HG02623 (cell line): ENCODE measurements around the gene SLC31A1.
"Not testable (repeated sequence)": the region's sequence is repeated elsewhere in the genome, so short reads cannot be mapped to it uniquely, and the experiment has no call there.

ENCODE experiments used
- ATAC-seq: cut with Tn5 transposase; IDR thresholded peaks from one replicate; pipeline ENCODE4 v1.9.1; 2021; ENCODE audit warnings: moderate library complexity; ENCODE audit not compliant: unreplicated experiment

The SLC31A1 gene

DNA sequence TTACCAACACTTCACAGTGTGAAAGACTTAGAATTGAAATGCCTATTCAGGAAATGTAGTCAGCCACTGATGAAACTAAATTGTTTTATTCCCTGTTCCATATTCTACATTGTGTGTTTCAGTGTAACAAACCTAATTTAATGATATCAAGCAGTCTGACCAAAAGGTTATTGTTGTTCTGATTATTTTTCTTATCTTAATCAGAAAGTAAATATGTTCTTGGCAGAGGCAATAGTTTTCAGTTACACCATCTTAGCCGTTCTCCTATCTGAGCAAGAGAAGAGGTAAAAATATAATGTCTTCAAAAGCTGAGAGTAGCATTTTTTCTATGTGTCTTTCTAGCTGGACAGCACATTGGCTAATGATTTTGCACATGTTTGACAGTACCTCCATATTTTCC is 36.9 kb downstream of the SLC31A1 start:
- ATAC-seq = no peak

DNA sequence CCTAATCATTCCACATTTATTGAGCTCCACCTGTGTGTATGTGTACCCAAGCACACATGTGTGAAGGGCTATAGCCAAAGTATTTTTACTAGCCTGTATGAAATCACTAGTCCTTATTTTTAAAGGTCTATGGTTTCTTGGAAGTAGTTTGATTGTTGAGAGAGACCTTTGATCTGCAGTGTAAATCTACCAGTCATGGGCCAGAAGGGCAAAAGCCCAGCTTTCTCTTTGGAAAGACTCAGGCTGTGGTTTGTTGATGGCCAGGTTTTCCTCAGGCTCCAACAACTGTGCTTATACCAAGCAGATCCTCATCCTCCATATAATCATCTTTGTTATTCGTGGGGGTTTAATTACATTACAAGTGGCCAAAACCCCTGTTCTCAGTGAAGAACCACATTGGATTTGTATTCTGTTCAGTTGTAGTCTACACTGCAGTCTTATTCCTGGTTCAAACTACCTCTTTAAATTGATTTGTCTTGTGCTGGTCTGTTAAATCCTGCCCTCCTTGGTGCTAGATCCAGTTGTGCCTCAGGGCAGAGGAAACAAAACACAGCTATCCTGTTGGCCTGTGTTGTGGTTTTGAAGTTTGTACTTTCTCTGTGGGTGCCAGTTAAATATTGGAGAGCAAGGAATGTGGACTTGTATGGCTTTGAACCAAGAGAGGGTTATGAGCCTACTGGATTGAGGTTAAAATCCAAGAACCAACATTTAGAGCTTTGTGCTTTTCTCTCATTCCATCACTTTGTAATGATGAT is 40.8 kb downstream of the SLC31A1 start:
- no peak for ATAC-seq

GRCh38 chr9:113266174-113266573 is 44.8 kb downstream of the SLC31A1 start:
- ATAC-seq = no peak

- ATAC-seq = no peak
Measured at GRCh38 chr9:113267911-113268566, 46.7 kb downstream of the SLC31A1 start.

DNA sequence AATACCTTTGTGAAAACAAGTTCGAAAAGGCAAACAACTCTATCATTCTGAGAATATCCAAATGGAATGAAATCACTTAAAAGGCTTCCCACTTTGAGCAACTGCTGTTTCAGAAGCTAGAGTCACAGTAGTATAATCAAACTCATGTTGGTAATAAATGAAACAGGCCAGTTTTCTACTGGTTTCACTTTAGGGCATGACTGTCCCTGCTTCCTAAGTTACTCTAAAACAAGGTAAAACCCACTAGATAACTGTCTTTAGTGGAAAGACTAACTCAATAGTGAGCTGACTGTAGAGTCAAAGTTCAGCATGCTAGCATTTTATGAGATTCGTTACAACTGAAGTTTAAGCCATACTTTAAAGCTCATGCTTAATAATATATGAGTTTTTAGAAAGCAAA is 48.0 kb downstream of the SLC31A1 start:
- no peak for ATAC-seq

GRCh38 chr9:113269871-113270270 is 48.5 kb downstream of the SLC31A1 start:
- ATAC-seq = no peak

DNA sequence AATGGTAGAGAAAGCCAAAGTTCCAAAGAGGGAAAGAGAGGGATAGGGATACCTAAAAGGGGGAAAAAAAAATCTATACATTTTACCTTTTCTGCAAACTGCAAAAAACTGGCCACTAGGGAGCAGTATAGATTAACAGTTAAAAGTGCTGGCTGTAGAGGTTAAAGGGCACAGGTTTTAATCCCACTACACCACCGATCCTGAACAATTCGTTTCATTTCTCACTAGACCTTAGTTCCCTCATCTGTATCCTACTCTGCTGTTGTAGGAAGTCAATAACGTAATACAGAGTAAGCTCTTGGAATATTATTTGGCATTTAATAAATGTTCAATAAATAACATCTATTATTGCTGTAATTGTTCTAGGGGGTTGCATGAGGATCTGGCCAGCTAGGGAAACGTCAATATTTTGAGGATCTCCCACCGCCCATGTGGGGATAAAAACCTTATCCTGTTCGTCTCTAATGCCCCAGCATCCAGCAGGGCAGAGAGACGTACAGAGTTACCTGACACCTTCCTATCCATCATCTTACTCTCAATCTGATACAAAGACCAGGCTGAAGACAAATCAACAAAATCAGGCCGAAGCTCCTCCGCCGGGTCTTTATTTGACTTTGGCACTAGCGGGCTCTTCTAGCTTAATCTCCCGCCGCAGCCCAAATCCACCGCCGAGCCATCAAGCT is 53.3 kb downstream of the SLC31A1 start:
- ATAC-seq = no peak

GRCh38 chr9:113275157-113276131 is 54.1 kb downstream of the SLC31A1 start, which contains the start of the genes CDC26 and PRPF4:
Gene CDC26, minus strand, starts transcription at chr9:113275572. Its CDS starts 3,065 bp downstream, at chr9:113272507.
Gene PRPF4, plus strand, starts transcription at chr9:113275658. Its CDS starts 86 bp downstream, at chr9:113275744.
- ATAC-seq = peak; percentile 97

GRCh38 chr9:113278840-113279239 is 57.5 kb downstream of the SLC31A1 start:
- no peak for ATAC-seq

- no peak for ATAC-seq
Measured at GRCh38 chr9:113281356-113281755, 60.0 kb downstream of the SLC31A1 start.

- ATAC-seq = no peak
Measured at GRCh38 chr9:113289091-113289490, 67.7 kb downstream of the SLC31A1 start.

DNA sequence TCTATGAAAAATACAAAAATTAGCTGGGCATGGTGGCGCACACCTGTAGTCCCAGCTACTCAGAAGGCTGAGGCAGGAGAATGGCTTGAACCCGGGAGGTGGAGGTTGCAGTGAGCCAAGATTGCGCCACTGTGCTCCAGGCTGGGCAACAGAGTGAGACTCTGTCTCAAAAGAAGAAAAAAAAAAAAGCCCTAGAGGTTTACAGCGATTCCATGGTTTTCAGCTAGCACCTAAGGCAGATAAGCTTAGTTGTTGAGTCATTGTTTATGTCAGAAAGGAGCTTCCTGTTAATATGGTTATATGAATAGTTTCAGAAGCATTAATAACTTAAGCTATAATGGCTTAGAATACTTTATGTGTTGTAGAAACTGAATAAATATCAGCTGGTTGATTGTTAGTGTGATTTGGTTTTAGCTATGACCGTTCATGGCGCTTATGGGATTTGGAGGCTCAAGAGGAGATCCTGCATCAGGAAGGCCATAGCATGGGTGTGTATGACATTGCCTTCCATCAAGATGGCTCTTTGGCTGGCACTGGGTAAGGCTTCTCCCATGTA is 68.8 kb downstream of the SLC31A1 start:
- ATAC-seq = no peak

DNA sequence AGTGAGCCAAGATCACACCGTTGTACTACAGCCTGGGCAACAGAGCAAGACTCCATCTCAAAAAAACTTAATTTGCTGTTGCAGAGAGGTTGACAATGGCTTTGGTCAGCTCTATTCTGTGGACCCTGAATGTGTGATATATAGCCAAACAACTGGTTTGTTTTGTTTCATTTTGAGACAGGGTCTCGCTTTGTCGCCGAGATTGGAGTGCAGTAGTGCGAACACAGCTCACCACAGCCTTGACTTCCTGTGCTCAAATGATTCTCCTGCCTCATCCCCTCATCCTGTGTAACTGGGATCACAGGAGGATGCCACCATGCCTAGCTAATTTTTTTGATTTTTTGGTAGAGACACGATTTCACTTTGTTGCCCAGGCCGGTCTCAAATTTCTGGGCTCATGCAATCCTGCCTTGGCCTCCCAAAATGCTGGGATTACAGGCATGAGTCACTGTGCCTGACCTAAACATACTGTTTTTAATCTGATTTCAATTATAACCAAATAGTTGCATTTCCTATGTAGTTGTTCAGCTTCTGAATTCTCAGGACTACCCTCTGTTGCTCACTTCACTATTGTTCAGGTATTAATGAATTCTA is 72.0 kb downstream of the SLC31A1 start:
- ATAC-seq = no peak

DNA sequence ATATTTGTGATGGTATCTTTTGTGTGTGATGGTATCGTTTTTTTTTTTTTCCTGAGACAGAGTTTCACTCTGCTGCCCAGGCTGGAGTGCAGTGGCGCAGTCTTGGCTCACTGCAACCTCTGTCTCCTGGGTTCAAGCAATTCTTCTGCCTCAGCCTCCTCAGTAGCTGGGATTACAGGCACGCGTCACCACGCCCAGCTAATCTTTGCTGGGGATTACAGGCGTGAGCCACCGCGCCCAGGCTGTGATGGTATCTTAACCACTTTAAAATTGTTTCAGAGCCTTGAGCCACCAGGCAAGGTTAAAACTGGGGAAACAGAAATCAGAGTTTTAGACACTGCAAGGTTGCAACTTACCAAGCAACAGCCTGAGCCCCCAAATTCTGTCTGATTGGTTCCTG is 74.9 kb downstream of the SLC31A1 start:
- not testable (repeated sequence) for ATAC-seq

- no peak for ATAC-seq
Measured at GRCh38 chr9:113296796-113297558, 75.6 kb downstream of the SLC31A1 start.

DNA sequence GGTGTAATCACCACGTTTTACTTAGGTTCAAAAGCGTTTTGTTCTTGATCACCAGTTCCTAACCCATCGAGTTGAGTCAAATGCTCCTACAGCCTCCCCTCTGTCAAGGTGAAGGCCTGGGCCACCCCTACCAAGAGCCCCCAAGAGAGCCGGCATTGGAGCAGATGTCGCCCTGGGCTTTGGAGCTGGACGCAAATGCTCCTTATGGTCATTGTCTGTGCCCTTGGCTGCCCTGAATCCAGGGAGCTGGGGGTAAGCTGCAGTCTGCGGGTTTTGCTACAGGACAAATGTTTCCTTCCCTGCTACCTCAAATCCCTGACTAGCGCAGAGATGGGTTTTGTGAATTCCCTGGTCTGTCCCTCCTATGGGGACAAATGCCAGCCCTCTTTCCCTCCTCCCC is 77.0 kb downstream of the SLC31A1 start:
- no peak for ATAC-seq

GRCh38 chr9:113298924-113299770 is 77.8 kb downstream of the SLC31A1 start:
- ATAC-seq = no peak

- ATAC-seq = no peak
Measured at GRCh38 chr9:113299800-113300292, 78.5 kb downstream of the SLC31A1 start.
